HepG2 (cell line): ENCODE measurements around the gene ATP5F1A.

Experiments used
- CEBPB ChIP-seq: IDR thresholded peaks from 2 replicates; pipeline ENCODE4 v1.6.1; 2011; ENCODE audit warnings: low read depth, low read length, improper control_type of control experiment, borderline replicate concordance
- EHMT2 ChIP-seq: fragments of 200-600 bp; sonication (generic); IDR thresholded peaks from 2 replicates; pipeline ENCODE4 v1.7.0; 2017; ENCODE audit warnings: antibody characterized with exemption, low read depth, low read length, borderline replicate concordance
- JUN ChIP-seq: sonication (generic); formaldehyde crosslinking; IDR thresholded peaks from 2 replicates; pipeline ENCODE4 v1.4.0; 2020; ENCODE audit warnings: mild to moderate bottlenecking, missing genetic modification reagents
- NFE2L2 ChIP-seq: fragments of 150-350 bp; IDR thresholded peaks from 2 replicates; pipeline ENCODE4 v1.6.1; 2014; ENCODE audit warnings: low read length
- TF ChIP-seq, protein P1 (sequence below): sonication (generic); formaldehyde crosslinking; IDR thresholded peaks from 2 replicates; pipeline ENCODE4 v1.5.0; 2020; ENCODE audit warnings: mild to moderate bottlenecking, missing genetic modification reagents, moderate library complexity

DNA sequence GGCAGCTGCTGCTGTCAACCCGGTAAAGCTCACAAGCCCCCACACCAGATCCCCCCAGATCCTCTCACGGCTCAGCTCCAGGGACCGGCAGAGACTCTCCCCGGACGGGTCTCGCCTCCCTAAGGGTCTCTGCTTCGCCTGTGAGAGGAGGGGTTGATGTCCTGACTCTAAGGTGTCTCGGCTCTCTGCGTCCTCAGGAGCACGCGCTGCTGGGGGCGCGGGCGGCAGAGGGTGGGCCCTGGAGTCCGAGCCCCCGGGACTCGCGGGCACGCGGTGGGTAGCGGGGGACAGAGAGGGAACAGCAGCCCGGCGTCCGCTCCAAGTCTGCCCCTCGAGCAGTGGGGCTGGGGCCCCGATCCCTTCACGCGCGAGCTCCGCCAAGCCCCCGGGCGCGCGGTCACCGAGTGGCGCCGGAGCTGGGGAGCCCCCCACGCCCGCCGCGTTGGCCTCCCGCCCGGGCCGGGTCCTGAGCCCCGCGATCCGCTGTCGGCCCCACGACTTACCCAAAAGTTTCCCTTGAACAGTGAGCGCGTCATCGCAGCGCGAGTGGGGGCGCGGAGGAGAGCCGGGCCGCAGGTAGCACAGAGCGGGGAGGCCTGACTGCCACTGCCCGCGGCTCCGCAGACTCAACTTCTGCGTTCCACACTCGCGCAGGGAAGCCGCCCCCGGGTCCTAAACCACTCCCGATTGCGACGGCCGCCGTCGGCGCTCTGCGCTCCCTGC lies 26.3 kb downstream of the ATP5F1A start, which contains the start of gene PSTPIP2:
- TF ChIP-seq JUN (no peak), EHMT2 (no peak), CEBPB (no peak), NFE2L2 (no peak)
- TF ChIP-seq, protein P1, sequence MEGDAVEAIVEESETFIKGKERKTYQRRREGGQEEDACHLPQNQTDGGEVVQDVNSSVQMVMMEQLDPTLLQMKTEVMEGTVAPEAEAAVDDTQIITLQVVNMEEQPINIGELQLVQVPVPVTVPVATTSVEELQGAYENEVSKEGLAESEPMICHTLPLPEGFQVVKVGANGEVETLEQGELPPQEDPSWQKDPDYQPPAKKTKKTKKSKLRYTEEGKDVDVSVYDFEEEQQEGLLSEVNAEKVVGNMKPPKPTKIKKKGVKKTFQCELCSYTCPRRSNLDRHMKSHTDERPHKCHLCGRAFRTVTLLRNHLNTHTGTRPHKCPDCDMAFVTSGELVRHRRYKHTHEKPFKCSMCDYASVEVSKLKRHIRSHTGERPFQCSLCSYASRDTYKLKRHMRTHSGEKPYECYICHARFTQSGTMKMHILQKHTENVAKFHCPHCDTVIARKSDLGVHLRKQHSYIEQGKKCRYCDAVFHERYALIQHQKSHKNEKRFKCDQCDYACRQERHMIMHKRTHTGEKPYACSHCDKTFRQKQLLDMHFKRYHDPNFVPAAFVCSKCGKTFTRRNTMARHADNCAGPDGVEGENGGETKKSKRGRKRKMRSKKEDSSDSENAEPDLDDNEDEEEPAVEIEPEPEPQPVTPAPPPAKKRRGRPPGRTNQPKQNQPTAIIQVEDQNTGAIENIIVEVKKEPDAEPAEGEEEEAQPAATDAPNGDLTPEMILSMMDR (CRISPR knock-in tag): no peak
